Dermis blood vessel endothelial cell (primary cell): Measurements from ENCODE around the gene KBTBD8. TPM values are rescaled to one million over a fixed set of nuclear protein-coding genes. Genes with fewer than 3 reads are reported as not detected.
A peak's percentile ranks its signal among the peaks of the same experiment; 100 is the strongest.

Source experiments
- DNase-seq: peaks from one replicate; pipeline ENCODE4 v3.0.0; 2010
- total RNA-seq: library from RNA; depleted of rRNA; stranded (reverse); fragments of >200 nt; gene quantifications from 2 replicates; pipeline ENCODE4 v1.2.3, GENCODE V29; 2014

KBTBD8 gene
- total RNA-seq: 1.7 and 2.6 TPM in 2 replicates

DNA sequence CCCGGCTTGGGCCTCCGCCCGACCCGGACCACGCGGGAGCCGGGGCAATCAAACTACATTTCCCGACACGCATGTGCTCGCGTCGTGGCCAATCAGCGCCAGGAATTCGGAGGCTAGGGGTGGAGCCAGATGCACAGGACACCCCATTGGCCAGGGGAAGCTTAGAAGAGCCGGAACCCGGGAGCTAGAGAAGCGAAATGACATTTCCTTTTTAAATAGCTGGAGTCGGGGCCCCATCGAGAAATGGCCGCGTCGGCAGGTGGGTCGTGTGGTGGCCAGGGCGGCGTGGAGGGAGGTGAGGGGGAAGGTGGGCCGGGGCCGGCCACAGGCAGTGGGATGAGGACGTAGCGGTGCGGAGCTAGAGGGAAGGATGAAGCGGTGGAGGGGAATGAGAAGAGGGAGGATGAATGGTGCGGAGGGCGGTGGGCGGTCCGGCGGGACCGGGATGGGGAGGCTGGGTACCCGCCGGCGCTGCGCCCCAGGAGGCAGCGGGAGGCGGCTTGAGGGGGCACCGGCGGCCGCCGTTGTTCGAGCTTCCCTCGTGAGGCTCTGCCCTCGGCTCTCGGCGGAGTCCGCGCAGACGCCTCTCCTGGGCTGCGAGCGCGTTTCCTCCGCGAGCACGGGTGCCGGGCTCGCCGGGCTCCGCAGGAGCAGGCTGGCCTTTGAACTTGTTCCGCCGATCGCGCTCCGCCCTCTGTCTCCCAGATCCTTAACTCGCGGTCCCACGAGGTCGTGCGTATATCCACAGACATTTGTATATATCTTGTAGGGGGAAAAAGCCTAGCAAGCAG is at the start of gene KBTBD8:
KBTBD8 (plus strand) TSS at position 195 of the 791 bp plus-strand sequence; CDS start at position 244, 49 bp downstream.
- peak; percentile 99 for DNase-seq

GRCh38 chr3:66948838-66949237 is 49.3 kb upstream of the KBTBD8 start:
- DNase-seq: no peak

DNA sequence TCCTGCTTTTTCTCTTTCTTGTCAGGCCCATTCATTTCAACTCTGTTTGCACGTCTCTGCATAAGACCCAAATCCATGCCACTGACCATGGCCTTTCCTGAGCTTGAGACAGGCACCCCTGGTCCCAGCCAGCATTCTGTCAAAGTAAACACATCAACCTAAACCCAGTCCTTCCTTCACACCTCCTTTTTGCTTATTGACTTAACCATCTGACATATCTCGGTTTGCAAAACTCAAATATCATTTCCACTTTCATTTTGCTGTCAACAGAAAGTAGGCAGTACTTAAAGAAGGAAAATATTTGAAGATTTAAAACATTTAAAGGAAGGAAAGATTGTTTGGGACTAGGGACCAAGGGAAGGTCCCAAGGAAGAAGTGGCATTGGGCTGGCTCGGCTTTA is 48.2 kb upstream of the KBTBD8 start:
- no peak for DNase-seq

- no peak for DNase-seq
Observed at GRCh38 chr3:66952357-66952756, 45.8 kb upstream of the KBTBD8 start.

- no peak for DNase-seq
Observed at GRCh38 chr3:66953934-66954445, 44.1 kb upstream of the KBTBD8 start.

DNA sequence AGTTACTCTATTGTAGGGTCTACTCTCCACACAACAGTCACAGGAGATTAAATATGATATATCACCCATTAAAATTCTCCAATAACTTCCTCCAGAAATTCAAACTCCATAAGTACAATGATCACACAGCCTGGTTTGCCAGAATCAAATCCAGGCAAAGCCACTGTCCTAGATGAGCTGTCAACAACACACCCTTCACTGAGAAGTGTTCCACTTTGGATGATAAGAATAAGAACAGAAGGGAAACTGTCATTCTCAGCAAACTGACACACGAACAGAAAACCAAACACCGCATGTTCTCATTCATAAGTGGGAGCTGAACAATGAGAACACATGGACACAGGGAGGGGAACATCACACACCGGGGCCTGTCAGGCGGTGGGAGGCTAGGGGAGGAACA is 41.4 kb upstream of the KBTBD8 start:
- no peak for DNase-seq

GRCh38 chr3:66957367-66957766 is 40.7 kb upstream of the KBTBD8 start:
- no peak for DNase-seq

GRCh38 chr3:66958067-66958466 is 40.0 kb upstream of the KBTBD8 start:
- DNase-seq: no peak

- no peak for DNase-seq
Observed at GRCh38 chr3:66962664-66963063, 35.4 kb upstream of the KBTBD8 start.

DNA sequence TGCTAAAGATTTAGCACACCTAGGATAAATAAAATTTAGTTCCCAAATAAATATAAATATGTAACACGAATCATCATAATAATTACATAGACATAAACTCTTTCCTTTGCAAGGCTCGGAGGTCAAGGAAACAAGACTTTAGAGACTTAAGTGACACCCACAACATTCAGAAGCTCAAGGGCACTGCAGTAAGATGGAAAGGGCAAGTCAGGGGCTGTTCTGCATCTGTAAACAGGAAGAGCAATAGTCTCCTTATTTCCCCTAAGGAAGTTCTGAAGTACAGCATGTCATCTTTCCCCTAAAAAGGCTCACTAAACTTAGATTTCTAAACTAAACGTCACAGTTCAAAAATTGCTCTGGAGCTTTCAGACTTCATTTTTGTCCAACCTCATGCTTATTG is 26.9 kb upstream of the KBTBD8 start:
- no peak for DNase-seq

DNA sequence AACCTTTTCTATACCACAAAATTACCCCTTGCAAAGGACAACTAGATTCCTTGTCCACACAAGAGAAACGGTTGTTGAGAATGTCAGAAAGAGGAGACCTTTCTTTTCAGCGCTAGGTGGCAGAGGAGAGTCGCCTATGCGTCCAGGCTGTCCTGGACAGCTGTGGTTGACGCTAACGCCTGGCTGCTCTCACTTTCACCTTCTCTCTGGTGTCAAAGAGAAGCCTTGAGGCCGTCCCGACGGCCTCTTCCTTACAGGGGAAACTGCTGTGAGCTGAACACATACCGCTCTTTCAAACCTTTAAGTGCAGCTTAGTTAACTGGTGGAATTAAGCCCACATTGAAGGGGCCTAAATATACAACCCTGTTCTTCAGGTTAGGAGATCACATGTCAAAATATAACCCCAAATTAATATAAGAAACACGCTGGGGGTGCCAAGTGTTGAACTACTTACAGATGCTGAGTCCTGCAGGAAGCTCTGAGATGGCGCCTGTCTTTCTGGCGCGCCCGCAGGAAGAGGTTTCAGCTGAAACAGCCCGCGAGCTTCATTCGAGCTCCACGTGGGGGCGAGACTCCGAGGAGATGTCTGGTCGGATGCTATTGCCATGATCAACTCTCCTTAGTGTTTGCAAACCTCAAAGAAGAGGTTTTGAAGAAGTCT is 26.1 kb upstream of the KBTBD8 start:
- peak; percentile 81 for DNase-seq

DNA sequence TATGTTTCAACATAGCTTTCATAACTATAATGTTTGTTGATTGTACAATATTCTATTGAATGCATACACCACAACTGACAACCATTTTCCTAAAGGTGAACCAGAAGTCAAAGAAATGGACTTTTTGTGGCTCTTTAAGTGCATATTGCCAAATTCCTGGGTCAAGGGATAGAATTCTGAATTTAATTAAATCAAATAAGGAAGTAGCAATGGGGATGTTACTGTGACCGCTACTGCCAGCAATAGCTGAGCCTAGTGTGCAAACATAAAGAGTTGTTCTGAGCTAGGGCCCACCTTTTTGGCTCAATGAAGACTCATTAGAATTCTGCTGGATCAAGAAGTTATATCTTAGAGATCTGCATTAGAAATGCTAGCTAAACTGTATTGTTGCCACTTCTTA is 17.3 kb upstream of the KBTBD8 start:
- no peak for DNase-seq

DNA sequence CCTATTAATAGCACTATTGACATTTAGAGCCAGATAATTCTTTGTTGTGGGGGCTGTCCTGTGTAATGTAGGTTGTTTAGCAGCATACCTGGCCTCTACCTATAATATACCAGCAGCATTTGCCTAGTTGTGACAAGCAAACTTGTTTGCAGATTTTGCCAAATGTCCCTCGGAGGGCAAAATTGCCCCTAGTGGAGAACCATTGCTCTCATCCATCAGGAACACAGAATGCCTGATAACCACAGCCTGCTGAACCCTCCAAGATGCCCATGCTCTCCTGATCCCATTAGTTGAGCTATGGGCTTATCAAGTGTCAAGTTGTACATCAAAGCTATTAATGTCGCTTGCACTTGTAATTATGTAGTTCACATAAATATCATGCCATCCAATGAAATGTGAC is 15.0 kb upstream of the KBTBD8 start:
- DNase-seq: no peak

DNA sequence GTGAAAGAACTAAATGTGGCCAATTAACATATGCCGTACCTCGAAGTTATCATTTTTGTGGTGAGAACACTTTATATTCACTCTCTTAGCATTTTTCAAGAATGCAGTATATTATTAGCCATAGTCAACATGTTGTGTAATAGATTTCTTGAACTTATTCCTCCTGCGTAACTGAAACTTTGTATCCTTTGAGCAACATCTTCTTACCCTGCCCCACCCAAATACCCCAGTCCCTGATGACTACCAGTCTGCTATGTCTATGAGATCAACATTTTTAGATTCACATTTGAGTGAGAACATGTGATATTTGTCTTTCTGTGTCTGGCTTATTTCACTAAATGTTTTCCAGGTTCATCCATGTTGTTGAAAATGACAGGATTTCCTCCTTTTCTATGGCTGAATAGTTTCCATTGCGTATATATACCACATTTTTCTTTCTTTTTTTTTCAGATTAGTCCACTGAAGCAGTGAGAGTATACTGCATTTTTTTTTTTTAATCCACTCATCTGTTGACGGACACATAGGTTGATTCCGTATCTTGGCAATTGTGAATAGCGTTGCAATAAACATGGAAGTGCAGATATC is 12.7 kb upstream of the KBTBD8 start:
- no peak for DNase-seq

DNA sequence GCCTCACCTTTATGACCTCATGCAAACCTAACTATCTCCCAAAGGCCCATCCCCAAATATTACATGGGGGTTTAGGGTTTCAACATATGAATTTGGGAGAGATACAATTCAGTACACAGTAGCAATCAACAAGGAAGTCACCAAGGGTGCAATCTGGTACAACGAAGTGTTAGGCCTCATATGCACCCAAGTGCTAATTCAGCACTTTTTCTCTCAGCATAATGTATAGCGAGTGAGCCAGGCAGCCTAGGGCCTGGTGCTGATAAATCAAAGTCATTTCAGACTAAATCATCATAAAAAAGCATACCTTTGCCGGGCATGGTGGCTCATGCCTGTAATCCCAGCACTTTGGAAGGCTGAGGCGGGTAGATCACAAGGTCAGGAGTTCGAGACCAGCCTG is 11.7 kb upstream of the KBTBD8 start:
- DNase-seq: no peak

- DNase-seq: no peak
Observed at GRCh38 chr3:66989241-66989640, 8.9 kb upstream of the KBTBD8 start.

DNA sequence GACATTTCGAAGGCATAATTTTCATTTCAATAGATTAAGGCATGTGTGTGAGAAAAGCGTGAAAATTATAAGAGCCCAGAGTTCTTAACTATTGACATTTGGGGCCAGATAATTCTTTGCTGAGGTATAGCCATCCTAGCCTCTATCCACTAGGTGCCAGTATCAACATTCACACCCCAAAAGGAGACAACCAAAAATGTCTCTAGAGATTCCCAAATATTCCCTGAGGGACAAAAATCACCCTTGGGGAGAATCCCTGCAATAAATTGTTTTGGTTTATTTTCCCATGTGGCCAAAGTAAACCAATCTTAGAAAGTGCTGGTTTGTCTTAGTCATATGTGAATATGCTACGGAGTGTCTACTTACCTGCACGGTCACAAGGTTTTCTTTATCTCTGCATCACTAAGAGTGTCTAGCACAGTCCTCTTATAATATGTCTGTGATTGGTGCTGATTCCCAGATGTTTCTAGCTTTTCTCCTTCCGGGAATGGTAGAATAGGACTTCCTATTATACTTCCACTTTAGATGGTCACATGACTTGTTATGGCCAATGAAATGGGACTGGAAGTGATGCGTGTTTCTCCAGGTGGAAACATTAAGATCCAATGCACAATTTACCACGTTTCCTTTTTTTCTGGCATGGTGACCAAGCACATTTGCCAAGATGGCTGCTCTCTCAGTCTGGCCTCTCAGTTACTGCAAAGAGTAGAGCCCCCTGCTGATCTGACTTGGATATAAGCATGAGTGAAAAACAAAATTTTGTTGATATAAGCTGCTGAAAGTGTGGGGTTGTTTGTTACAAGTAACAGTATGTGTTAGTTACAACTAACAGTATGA is 8.0 kb upstream of the KBTBD8 start:
- DNase-seq: peak; percentile 6

- DNase-seq: peak; percentile 54
Observed at GRCh38 chr3:66991459-66991858, 6.6 kb upstream of the KBTBD8 start.

DNA sequence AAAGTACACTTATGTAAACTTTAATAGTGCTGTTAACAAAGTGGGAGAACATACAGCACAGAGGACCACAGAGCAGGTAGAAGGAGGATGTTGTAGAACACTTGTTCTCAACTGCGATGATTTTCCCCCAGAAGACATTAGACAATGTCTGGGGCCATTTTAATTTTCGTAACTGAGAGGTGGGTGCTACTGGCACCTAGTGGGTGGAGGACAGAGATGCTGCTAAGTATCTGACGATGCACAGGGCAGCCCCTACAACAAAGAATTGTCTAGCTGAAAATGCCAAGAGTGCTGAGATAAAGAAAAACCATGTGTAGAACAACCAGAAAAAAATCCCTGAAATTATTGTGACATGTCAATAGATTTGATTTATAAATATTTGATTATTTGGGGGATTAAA is 5.0 kb upstream of the KBTBD8 start:
- no peak for DNase-seq

DNA sequence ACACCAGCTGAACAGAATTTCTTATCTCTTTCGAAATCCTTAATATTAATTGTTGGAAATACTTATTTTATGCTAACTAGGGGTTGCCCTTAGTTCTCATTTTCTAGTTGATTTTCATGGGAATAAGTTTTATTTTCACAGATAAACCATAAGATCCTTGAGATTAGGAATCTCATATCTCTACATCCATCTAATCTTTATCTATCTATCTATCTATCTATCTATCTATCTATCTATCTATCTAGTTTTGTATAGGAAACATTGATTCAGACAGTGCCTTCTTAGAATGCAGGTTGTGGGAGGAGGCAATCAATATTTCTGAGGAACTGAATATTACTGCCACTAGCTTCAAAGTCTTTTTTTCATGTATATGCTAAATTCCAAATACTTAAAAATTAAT is 3.5 kb upstream of the KBTBD8 start:
- DNase-seq: no peak

DNA sequence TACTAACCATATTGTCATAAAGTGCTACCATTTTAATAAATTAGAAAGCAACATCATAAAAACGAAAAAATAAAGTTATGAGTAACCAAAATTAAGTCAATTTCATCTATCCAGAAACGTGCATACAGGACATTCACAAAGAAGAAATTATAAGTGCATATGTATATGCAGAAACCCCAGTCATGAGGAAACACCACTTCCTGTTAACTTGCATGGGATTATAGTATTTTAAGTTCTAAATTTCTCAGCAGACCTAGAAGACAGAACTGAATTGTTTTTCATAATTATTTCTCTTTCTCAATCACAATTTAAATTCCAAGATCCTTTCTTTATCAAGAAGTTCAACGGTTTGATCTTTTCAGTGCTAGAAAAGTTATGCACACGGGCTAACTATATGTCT is 1.4 kb upstream of the KBTBD8 start:
- DNase-seq: no peak

DNA sequence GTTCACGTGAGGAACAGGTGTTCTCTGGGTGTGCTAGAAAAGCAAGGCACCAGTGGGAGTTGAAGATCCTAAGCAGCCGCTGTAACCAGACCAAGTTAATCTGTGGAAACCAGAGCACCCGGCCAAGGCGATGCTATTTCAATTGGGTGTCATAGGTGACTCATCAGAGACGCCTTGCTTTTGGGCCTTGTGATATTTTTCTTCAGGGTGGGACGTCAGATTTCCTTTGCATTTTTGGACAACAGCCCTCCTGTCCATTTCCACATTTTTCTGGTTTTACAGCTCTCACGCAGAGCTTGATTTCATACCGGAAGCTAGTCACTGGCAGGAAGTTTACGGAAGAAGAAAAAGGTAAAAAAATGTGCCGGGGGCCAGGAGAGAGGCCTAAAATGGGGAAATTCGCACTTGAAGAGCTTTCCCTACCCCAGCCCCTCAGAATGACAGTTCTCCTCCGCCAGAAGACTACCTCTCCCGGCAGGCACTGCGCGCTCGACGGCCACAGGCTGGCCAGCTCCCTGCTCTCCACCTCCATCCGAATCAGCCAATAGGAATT is 471 bp upstream of the KBTBD8 start:
- no peak for DNase-seq

GRCh38 chr3:66998904-66999235 is 763 bp downstream of the KBTBD8 start:
- DNase-seq: no peak
